HS-5 (cell line): Measurements from ENCODE around the gene CELF5.
"Not testable (repeated sequence)": the region's sequence is repeated elsewhere in the genome, so short reads cannot be mapped to it uniquely, and the experiment has no call there.

ENCODE experiments used
- DNase-seq: peaks from one replicate; pipeline ENCODE4 v3.0.0-alpha.2; 2012; ENCODE audit warnings: low read depth

CELF5 gene

DNA sequence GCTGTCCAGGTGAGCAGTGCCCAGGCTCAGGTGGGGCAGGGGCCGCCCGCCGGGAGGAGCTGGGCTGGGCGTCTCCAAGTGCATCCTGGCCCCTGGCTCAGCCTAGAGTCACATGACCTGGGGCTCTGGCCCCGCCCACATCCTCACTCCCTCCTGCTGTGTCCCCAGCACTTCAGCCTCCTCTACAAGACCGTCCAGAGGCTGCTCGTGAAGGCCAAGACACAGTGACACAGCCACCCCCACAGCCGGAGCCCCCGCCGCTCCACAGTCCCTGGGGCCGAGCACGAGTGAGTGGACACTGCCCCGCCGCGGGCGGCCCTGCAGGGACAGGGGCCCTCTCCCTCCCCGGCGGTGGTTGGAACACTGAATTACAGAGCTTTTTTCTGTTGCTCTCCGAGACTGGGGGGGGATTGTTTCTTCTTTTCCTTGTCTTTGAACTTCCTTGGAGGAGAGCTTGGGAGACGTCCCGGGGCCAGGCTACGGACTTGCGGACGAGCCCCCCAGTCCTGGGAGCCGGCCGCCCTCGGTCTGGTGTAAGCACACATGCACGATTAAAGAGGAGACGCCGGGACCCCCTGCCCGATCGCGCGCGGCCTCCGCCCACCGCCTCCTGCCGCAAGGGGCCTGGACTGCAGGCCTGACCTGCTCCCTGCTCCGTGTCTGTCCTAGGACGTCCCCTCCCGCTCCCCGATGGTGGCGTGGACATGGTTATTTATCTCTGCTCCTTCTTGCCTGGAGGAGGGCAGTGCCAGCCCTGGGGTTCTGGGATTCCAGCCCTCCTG lies 16.8 kb upstream of the CELF5 start:
- no peak for DNase-seq

DNA sequence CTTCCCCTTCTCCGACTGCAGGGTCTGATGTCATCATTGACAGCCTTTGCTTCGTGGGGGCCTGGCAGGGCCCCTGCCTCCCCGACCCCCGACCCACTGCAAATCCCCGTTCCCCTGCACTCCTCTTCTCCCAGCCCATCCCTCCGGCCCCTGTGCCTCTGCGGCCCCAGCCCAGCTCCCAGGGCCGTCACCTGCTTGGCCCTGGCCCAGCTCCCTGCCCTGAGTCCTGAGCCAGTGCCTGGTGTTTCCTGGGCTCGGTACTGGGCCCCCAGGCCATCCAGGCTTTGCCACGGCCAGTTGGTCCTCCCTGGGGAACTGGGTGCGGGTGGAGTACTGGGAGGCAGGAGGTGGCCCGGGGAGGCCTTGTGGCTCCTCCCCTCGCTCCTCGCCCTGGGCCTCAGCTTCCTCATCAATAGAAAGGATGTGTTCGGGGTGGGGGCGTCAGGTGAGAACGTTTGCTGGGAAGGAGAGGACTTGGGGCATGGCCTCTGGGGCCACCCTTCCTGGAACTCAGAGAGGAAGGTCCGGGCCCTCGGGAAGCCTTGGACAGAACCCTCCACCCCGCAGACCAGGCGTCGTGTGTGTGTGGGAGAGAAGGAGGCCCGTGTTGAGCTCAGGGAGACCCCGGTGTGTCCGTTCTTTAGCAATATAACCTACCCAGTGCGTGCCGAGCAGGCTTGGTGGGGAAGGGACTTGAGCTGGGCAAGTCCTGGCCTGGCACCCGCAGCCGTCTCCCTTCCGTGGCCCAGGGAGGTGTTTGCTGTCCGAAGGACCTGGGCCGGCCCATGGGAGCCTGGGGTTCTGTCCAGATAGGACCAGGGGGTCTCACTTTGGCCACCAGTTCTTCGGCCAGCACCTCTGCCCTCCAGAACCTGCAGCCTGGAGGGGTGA lies 15.9 kb upstream of the CELF5 start:
- no peak for DNase-seq

DNA sequence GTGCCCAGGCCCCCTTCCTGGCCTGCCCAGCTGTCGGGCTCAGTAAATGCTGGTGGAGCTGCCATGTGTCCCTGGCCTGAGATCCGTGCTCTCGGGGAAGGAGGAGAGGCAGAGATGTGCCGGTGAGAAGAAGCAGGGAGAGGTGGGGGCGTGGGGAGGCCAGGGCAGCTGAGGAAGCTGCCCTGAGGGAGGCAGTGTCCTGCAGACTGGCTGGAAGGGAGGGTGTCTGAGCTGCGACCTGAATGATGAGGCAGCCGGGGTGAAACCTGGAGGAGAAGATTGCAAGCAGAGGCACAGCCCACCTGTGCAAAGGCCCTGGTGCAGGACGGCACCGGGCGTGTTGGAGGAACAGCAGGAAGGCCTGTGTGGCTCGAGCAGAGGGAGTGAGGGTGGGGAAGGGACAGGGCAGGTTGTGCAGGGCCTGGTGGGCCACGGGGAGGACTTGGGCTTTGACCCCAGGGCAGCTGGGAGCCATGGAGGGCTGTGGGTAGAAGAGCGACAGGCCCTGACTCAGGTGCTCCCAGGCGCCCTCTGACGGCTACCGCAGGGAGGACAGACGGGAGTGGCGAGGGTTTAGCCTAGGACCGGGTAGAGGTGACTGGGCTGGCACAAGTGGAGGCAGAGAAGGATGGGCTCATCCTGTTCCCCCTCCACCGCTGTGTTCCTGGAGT lies 14.0 kb upstream of the CELF5 start:
- DNase-seq, result no peak

DNA sequence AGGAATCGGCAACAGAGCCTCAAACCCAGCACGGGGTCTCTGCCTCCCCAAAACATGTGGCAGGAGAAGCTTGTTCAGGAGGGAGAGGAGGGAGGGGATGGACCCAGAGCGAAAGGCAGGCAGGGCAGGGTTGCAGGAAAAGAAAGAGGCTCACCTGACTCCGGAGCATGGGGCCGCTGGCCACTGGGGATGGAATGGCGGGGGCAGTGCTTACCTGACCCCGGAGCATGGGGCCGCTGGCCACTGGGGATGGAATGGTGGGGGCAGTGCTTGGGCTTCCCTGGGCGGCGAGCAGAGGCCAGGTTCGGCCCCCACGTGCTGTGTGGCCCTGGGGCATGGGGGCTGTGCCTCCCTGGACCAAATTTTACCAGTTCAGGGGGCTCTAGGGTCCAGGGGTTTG lies 13.3 kb upstream of the CELF5 start:
- DNase-seq, result no peak

DNA sequence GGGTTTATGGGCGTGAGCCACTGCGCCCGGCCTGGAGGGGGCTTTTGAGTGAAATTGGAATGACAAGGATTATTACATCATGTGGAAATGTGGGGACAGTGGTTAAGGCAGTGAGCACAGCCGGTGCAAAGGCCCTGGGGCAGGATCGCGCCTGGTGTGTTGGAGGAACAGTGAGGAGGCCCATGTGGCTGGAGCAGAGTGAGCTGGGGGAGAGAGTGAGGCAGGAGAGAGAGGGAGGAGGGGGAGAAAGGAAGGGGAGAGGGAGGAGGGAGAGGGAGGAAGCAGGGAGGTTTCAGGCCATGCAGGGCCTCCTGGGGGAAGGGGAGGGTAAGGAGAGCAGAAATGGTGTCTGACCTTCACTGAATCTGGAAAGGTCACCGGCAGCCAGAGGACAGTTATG lies 11.3 kb upstream of the CELF5 start:
- no peak for DNase-seq

DNA sequence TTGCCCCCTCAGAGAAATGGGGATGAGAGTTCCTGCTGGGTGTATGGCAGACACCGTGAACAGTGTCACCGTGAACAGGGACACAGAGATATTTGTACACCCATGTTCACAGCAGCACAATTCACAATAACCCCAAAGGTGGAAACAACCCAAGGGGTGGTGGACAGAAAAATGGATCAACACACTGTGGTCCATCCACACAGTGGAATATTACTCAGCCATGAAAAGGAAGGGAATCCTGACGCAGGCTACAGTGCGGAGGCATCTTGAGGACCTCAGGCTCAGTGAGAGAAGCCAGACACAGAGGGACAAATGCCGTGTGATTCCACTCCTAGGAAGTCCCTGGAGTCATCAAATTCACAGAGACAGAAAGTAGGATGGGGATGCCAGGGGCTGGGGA lies 7.6 kb upstream of the CELF5 start:
- DNase-seq, result no peak

DNA sequence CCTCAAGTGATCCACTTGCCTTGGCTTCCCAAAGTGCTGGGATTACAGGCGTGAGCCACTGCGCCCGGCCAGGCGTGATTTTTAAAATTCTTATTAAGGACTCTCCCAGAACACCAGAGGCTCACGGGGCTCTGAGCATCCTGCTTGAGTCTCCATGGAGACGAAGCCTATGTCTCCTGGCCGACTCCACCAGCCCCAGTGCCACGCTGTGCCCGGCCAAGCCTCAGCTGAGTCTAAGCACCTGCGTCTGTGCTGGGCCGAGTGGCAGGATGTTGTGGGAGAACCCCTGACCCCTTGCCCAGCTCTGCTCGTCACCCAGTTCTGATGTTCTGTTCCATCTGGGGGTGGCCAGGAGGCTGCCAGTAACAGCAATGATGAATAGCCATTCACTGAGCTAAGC lies 3.9 kb upstream of the CELF5 start:
- no peak for DNase-seq

DNA sequence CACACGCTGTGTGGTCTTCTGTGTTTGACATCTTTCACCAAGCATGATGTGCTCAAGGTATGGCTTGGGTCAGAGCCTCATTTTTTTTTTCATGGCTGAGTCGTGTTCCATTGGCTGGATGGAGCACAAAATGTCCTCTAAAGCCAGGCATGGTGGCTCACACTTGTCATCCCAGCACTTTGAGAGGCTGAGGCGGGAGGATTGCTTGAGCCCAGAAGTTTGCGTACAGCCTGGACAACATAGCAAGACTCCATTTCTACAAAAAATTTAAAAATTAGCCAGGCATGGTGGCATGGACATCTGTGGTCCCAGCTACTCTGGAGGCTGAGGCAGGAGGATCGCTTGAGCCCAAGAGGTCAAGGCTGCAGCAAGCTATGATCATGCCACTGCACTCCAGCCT lies 2.9 kb upstream of the CELF5 start:
- not testable (repeated sequence) for DNase-seq

DNA sequence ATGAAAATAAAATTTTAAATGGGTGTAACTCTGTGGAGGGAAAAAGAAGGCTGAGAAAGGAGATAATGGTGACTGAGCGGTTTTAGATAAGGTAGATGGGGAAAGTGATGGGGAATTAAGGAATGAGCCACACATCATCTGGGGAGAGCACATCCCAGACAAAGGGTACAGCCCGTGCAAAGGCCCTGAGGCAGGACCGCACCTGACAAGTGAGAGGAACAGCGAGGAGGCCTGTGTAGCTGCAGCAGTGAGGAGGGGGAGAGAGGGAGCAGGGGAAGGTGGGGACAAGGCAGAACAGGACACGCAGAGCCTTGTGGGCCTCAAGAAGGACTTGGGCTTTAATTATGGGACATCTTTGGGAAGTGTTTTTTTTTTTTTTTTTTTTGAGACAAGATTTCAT lies 1.8 kb upstream of the CELF5 start:
- no peak for DNase-seq

DNA sequence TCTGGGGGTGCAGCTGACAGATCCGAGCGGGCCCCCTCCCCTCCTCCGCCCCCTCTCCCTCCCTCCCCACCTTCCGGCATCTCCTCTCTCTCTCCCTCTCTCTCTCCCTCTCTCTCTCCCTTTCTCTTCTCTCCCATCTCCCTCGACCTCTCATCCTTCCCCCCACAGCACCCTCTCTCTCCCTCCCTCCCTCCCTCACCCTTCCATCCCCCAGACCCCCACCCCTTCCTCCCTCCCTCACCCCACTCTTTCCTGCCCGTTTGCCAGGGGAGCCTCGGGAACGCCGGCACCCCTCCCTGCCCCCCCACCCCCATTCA lies 666 bp downstream of the CELF5 start:
- DNase-seq, result no peak

DNA sequence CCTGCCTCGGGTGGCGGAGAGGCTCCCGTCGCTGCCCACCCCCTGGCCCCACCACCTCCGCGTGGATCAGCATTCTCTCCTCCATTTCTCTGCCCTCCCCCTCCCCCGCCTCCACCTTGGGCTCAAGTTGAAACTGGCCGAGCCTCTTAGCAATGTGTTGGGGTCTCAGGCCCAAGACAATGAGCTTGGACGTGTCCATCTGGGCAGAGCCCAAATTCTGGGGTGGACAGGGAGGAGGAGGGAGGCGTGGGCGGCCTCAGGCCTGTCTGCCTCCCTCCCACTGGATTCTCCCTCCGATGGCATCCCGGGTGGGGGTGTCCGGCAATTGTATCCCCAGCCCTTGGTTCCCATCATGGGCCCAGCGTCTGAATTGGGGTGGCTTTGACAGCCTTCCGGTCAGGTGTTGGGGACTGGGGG lies 1.2 kb downstream of the CELF5 start:
- no peak for DNase-seq

DNA sequence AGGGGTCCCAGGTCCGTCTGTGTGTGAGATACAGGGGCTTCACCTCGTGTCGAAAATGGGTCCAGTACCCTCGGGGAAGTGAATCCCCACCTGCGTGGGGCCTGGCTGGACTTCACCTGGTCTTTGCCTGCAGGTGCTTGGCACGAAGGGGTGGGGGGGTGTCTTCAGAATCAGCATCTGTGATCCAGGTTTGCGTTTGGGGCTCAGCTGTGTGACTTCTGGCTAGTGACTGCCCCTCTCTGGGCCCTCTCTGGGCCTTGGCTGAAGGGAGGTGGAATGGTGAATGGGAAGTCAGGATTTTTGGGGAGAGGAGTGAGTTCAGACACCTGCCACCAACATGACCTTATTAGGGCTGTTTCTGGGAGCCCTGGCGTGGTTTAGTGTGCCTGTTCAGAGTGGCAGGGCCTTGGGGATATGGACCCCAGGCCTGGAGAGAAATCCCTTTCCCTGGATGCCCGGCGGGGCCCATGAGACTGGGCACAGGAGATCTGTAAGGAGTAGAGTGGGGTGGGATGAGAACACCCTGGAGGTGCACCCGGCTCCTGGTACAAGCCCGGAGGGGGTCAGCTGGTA lies 2.7 kb downstream of the CELF5 start:
- DNase-seq, result no peak

DNA sequence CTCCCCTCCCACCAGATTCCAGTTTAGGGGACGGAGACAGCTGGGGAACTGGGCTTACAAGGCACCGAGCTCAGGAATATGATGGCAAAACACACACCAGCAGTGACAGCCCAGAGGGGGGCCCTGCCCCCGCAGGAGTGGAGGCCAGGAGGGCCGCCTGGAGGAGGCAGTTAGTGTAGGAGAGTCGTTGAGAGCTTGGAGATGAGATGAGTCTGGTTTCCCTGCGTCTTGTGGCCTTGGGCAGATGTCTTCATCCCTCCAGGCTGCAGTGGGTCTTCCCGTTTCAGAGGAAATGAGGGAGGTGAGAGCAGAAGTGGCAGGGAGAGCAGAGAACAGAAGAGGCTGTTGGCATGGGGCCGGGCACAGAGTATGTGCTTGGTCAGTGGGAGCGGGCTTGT lies 4.9 kb downstream of the CELF5 start:
- no peak for DNase-seq

DNA sequence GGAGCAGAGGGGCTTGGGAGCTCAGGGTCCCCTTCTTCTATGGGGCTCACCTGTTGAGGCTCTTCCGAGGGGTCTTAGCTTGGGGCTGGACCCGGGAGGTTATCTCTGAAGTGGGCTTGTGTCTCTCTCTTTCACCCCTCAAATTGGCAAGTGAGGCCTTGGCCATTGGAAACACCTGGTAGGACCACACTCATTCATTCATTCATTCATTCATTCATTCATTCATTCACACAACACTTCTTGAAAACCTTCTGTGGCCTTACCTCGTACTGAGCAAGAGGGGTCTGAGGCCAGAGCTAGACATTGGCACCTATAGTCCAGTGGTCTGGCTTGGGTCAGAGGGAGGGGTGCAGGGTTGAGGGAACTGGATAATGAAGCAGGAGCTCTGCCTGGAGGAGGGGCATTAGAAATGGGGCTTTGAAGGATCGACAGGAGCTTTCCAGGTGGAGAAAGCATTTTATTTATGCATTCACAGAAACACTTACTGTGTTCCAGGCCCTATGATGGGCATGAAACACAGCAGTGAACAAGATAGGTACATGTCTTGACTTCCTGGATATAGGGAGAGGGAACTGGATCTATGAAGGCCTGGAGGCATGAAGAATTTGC lies 5.5 kb downstream of the CELF5 start:
- DNase-seq, result no peak

DNA sequence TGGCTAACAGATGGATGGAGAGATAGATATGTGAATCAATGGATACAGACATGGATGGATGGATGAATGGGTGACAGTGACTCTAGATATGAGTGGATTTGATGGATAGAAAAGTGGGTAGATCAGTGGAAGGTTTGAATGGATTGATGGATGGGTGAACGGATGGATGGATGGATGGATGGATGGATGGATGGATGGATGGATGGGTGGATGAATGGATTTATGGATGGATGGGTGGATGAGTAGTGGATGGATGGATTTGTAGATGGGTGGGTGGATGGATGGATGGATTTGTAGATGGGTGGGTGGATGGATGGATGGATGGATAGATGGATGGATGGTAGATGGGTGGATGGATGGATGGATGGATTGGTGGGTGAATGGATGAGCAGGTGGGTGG lies 6.8 kb downstream of the CELF5 start:
- no peak for DNase-seq

DNA sequence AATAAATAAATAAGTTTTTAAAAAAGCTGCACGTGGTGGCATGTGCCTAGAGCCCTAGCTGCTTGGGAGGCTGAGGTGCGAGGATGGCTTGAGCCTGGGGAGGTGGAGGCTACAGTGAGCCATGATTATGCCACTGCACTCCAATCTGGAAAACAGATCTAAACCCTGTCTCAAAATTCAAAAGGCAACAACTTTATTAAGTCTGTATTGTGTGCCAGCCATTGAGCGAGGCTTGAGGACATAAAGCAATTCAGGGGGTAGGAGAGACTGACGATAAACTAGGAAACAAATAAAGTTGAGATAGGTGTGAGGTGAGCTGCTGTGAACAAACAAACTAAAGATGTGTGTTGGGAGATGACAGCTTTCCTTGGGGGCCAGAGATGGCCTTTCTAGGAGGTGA lies 8.7 kb downstream of the CELF5 start:
- DNase-seq, result no peak

DNA sequence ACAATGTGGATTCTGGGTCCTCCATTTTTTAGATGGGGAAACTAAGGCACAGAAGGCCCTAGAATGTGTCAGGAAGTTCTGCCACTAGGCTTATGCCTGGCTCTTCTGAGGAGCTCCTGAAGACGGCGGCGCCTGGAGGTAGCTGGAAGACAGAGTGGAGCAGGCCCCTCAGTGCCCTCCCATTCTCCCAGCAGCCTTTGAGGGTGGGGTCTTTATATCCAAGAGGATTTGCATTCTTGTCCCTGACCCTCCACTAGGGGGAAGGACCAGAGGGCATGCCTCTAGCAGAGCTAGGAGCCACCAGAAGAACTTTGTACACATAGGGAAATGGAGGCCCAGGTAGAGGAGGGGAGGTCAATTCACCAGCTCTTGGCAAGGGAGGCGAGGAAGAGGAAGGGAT lies 9.4 kb downstream of the CELF5 start:
- DNase-seq, result no peak

DNA sequence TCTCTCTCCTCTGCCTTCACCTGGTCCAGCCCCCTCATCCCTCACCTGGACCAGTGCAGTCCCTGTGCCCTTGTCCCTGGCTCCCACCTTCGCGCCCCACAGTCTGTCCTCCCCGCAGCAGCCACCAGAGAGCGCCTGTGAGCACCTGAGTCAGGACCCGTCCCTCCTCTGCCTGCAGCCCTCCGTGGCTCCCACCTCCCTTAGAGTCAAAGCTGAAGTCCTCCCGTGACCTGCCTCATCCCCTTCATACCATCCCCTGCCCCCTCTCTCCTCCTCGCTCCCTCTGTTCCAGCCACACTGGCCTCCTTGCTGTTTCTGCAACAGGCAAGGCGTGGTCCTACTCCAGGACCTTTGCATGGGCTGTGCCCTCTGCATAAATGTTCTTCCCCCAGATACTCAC lies 10.3 kb downstream of the CELF5 start:
- no peak for DNase-seq

DNA sequence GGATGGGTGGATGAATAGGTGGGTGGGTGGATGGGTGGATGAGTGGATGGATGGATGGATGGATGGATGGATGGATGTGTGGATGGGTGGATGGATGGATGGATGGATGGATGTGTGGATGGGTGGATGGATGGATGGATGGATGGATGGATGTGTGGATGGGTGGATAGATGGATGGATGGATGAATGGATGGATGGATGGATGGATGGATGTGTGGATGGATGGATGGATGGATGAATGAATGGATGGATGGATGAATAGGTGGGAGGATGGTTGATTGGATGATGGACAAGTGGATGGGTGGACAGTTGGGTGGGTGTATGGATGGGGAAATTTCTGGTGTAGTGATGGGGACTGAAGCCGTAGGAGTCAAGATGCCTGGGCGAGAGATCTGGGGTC lies 11.1 kb downstream of the CELF5 start:
- not testable (repeated sequence) for DNase-seq

DNA sequence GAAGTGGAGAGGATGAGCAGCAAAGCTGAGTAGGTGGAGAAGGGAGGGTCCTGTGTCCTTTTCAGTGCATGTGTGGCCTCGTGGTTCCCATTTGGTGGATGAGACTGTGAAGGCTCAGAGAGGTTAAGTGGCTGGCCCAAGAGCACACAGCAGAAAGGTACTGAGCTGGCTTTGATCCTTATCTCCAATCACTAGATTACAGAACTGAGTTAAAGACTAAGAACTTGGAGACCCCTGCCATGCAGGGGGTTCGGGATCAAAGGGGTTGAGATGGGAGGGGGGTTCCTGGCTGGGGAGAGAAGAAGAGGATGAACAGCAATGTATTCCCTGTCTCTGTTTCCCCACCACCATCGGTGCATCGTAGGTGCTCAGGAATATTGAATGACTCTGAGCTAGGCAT lies 11.8 kb downstream of the CELF5 start:
- no peak for DNase-seq

DNA sequence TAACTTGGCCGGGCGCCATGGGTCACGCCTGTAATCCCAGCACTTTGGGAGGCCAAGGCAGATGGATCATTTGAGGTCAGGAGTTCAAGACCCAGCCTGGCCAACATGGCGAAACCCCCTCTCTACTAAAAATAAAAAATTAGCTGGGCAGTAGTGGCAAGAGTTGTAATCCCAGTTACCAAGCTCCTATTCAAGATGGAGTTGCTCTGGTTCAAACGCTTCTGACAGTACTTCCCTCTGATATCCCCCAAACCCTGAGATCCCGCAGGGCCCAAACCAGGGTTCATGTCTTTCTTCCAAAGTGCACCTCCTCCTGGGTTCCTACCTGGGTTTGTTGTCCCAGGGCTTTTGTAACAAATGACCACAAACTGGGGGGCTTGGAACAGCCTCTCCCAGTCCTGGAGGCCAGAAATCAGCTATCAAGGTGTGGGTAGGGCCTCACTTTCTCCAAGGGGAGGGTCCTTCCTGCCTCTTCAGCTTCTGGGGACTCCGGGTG lies 13.7 kb downstream of the CELF5 start:
- no peak for DNase-seq

DNA sequence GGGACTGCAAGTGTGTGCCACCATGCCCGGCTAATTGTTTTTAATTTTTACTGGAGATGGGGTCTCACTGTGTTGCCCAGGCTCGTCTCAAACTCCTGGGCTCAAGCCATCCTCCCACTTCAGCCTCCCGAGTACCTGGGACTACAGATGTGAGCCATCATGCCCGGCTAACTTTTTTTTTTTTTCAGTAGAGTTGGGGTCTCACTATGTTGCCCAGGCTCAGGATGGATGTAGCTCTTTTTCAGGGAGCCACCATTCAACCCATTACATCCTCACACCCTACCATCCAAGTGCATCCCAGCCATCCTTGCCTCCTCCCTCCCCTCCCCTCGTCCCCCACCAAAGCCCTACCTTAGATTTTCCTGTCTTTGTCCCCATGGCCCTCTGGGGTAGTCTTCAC lies 14.9 kb downstream of the CELF5 start:
- DNase-seq, result no peak
